Upper lobe of right lung (tissue), 1 donor: ENCODE results near the gene USP49. TPM values are rescaled to one million over a fixed set of nuclear protein-coding genes. Genes with fewer than 3 reads are reported as not detected.
A peak's percentile ranks its signal among the peaks of the same experiment; 100 is the strongest.

Source experiments
- ATAC-seq: fragments of 200-7000 bp; cut with Tn5 transposase; one replicate; pipeline ENCODE4 v1.9.1; 2020; ENCODE audit warnings: mild to moderate bottlenecking, moderate library complexity
- DNase-seq: peaks from one replicate; pipeline ENCODE4 v3.0.0-alpha.2; 2020
- H3K27ac ChIP-seq: fragments of 200-600 bp; one replicate; pipeline ENCODE4 v1.8.0; 2022
- H3K27me3 ChIP-seq: fragments of 200-600 bp; one replicate; pipeline ENCODE4 v1.8.0; 2022; ENCODE audit warnings: mild to moderate bottlenecking
- H3K36me3 ChIP-seq: fragments of 200-600 bp; one replicate; pipeline ENCODE4 v1.8.0; 2022
- H3K4me1 ChIP-seq: fragments of 200-600 bp; one replicate; pipeline ENCODE4 v1.8.0; 2022
- H3K4me3 ChIP-seq: fragments of 200-600 bp; one replicate; pipeline ENCODE4 v1.8.0; 2022; ENCODE audit warnings: mild to moderate bottlenecking
- H3K9me3 ChIP-seq: fragments of 200-600 bp; one replicate; pipeline ENCODE4 v1.8.0; 2022
- CTCF ChIP-seq: fragments of 200-600 bp; IDR thresholded peaks from one replicate; pipeline ENCODE4 v1.8.0; 2022; ENCODE audit warnings: antibody characterized with exemption
- intact Hi-C: fragments of 100-400 bp; cut with DNase I; formaldehyde crosslinking; loops from one replicate; pipeline ENCODE4 v1.11.0; 2022
- total RNA-seq: library from RNA; stranded (reverse); fragmentation: NEBNext Ultra II Directional; extraction: Animal tissue kit (Norgen Biotek cat#: 25700); gene quantifications from one replicate; pipeline ENCODE4 v1.2.1, GENCODE V29; 2021
- donor health status: DM: no; HTN: yes; CAD: no; lungs with severe emphysema.

Gene USP49
- total RNA-seq, 1 donor from 2014 or later: 2.7 TPM

- Histone ChIP-seq H3K27me3 (no peaks in the 10 kb centered on the region), H3K9me3 (no peaks in the 10 kb centered on the region), H3K27ac (no peak overlapping the region), H3K4me1 (no peaks in the 10 kb centered on the region), H3K36me3 (peaks cover 75% of the 10 kb centered on the region), H3K4me3 (no peak overlapping the region)
- TF ChIP-seq CTCF: no peak
- ATAC-seq (no peak), DNase-seq (no peak)
- intact Hi-C loops: no loop called here
Measured at GRCh38 chr6:41909727-41910126, 14.6 kb upstream of the USP49 start.

DNA sequence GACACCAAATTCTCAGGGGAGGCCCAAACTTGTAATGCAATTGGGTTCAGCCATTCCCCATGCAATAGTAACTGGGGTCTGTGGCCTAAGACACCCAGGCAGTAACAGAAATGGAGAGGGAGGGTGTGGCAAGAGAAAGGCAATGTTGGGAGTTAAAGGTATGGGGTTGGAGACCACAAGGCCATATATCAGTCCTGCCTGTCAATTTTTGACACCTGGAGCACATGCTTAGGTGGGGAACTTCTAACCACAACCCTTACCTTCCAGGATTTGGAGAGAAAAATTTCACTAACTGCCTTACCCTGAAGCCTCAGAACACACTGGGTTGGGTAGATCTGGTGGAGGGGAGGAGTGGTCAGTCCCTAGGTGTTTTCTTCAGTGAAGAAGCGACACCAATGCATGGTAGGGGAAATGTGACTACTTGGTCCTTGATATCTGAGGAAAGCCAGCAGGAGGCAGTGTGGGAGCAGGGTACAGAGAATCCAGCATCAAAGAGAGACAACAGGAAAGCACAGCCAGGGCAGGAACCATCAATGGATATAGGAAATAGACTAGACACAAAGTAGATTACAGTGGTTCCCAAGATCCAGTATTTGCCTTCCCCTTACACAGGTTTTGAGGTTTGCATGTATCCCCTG is 6.8 kb upstream of the USP49 start:
- ATAC-seq: peak; percentile 71
- Histone ChIP-seq H3K4me1 (no peaks in the 10 kb centered on the region), H3K4me3 (no peak overlapping the region)

GRCh38 chr6:41900861-41901260 is 5.7 kb upstream of the USP49 start:
- ATAC-seq (no peak), DNase-seq (no peak)
- no peak overlapping the region for H3K4me3 ChIP-seq
- no peaks in the 10 kb centered on the region for H3K9me3 ChIP-seq
- H3K36me3 ChIP-seq: peaks cover 25% of the 10 kb centered on the region
- no peak for TF ChIP-seq CTCF
- intact Hi-C loops: no loop called here
- peaks cover 8% of the 10 kb centered on the region for H3K4me1 ChIP-seq
- H3K27ac ChIP-seq: no peak overlapping the region
- no peaks in the 10 kb centered on the region for H3K27me3 ChIP-seq

More for the DNA sequence above, 6.8 kb upstream of the USP49 start:
- Histone ChIP-seq H3K9me3 (no peaks in the 10 kb centered on the region), H3K27me3 (no peaks in the 10 kb centered on the region), H3K36me3 (peaks cover 36% of the 10 kb centered on the region), H3K27ac (no peak overlapping the region)
- intact Hi-C loops: no loop called here
- TF ChIP-seq CTCF: peak; percentile 33
- DNase-seq: no peak

GRCh38 chr6:41896281-41896680 is 1.1 kb upstream of the USP49 start:
- no peak for TF ChIP-seq CTCF
- ATAC-seq: no peak
- no peaks in the 10 kb centered on the region for H3K27me3 ChIP-seq
- peaks cover 14% of the 10 kb centered on the region for H3K4me1 ChIP-seq
- H3K4me3 ChIP-seq: peak overlapping the region; percentile 95
- no peaks in the 10 kb centered on the region for H3K9me3 ChIP-seq
- peak overlapping the region; percentile 83 for H3K27ac ChIP-seq
- intact Hi-C loops: no loop called here
- DNase-seq: no peak
- H3K36me3 ChIP-seq: peaks cover 7% of the 10 kb centered on the region

GRCh38 chr6:41894366-41895299 is 542 bp downstream of the USP49 start:
- no peaks in the 10 kb centered on the region for H3K27me3 ChIP-seq
- H3K9me3 ChIP-seq: no peaks in the 10 kb centered on the region
- ATAC-seq: peak; percentile 63
- peak overlapping the region; percentile 95 for H3K4me3 ChIP-seq
- peaks cover under 1% of the 10 kb centered on the region for H3K36me3 ChIP-seq
- intact Hi-C loops: no loop called here
- peaks cover 14% of the 10 kb centered on the region for H3K4me1 ChIP-seq
- DNase-seq: no peak
- TF ChIP-seq CTCF: no peak
- no peak overlapping the region for H3K27ac ChIP-seq
